Mesendoderm (in vitro differentiated cells): ENCODE measurements around the gene EP300. TPM values are rescaled to one million over a fixed set of nuclear protein-coding genes. Genes with fewer than 3 reads are reported as not detected.
"Not testable (repeated sequence)": the region's sequence is repeated elsewhere in the genome, so short reads cannot be mapped to it uniquely, and the experiment has no call there.

Experiments used
- DNase-seq: peaks from one replicate; pipeline ENCODE4 v3.0.0; 2013
- H2AK5ac ChIP-seq: 2 replicates; pipeline ENCODE4 v1.6.1; 2013; ENCODE audit warnings: low read length, inconsistent platforms
- H2BK120ac ChIP-seq: 2 replicates; pipeline ENCODE4 v1.6.1; 2013; ENCODE audit warnings: low read depth, mild to moderate bottlenecking, low read length, moderate library complexity, mixed read lengths
- H2BK15ac ChIP-seq: replicated peaks from 2 replicates; pipeline ENCODE4 v1.6.1; 2013; ENCODE audit warnings: low read depth, mild to moderate bottlenecking, moderate library complexity
- H2BK5ac ChIP-seq: 2 replicates; pipeline ENCODE4 v1.6.1; 2013; ENCODE audit warnings: low read length, inconsistent platforms
- H3K18ac ChIP-seq: 2 replicates; pipeline ENCODE4 v1.6.1; 2013; ENCODE audit warnings: mild to moderate bottlenecking, low read length, mixed read lengths
- H3K23ac ChIP-seq: one replicate; pipeline ENCODE4 v1.6.1; 2013; ENCODE audit warnings: low read length
- H3K27ac ChIP-seq: 2 replicates; pipeline ENCODE4 v1.5.1; 2013; ENCODE audit warnings: low read depth, mild to moderate bottlenecking, inconsistent platforms, low read length, moderate library complexity
- H3K27me3 ChIP-seq: 2 replicates; pipeline ENCODE4 v1.6.1; 2013; ENCODE audit warnings: low read length, control low read depth, mild to moderate bottlenecking, inconsistent platforms; ENCODE audit not compliant: insufficient read depth, poor library complexity
- H3K36me3 ChIP-seq: 2 replicates; pipeline ENCODE4 v1.6.1; 2013; ENCODE audit warnings: low read length, inconsistent platforms; ENCODE audit not compliant: control insufficient read depth, insufficient read depth
- H3K4ac ChIP-seq: one replicate; pipeline ENCODE4 v1.6.1; 2013; ENCODE audit warnings: low read depth, mild to moderate bottlenecking, low read length, moderate library complexity
- H3K4me1 ChIP-seq: 2 replicates; pipeline ENCODE4 v1.6.1; 2013; ENCODE audit warnings: low read depth, low read length, inconsistent platforms; ENCODE audit not compliant: control insufficient read depth
- H3K4me2 ChIP-seq: 2 replicates; pipeline ENCODE4 v1.6.1; 2013; ENCODE audit warnings: low read length
- H3K4me3 ChIP-seq: 2 replicates; pipeline ENCODE4 v1.5.1; 2013; ENCODE audit warnings: mild to moderate bottlenecking, low read length
- H3K56ac ChIP-seq: one replicate; pipeline ENCODE4 v1.6.1; 2013; ENCODE audit warnings: low read length
- H3K79me1 ChIP-seq: 2 replicates; pipeline ENCODE4 v1.6.1; 2013; ENCODE audit warnings: low read length, inconsistent platforms
- H3K79me2 ChIP-seq: 2 replicates; pipeline ENCODE4 v1.6.1; 2013; ENCODE audit warnings: mild to moderate bottlenecking, low read length; ENCODE audit not compliant: control insufficient read depth, insufficient read depth
- H3K9ac ChIP-seq: 2 replicates; pipeline ENCODE4 v1.6.1; 2013; ENCODE audit warnings: low read length, inconsistent platforms
- H4K5ac ChIP-seq: one replicate; pipeline ENCODE4 v1.6.1; 2013; ENCODE audit warnings: low read length
- H4K8ac ChIP-seq: one replicate; pipeline ENCODE4 v1.6.1; 2013; ENCODE audit warnings: low read depth, mild to moderate bottlenecking, control low read depth, low read length, moderate library complexity
- WGBS: extraction: QIAGEN DNeasy Blood & Tissue Kit; methylation state at CpG from one replicate; pipeline ENCODE4 v1.1.7; 2013; ENCODE audit warnings: low lambda C conversion rate, missing lambda C conversion rate; ENCODE audit not compliant: insufficient coverage; ENCODE audit errors: extremely low coverage; 5-methylcytosine and 5-hydroxymethylcytosine counted together
- polyA plus RNA-seq, 2 experiments: library from polyadenylated mRNA; stranded (reverse); fragments of 200-250 nt; gene quantifications; one replicate each; pipeline ENCODE4 v1.2.3, GENCODE V29; 2013

Gene EP300
- 46.5 TPM for polyA plus RNA-seq (2013, experiment 1 of 2)
- 46.2 TPM for polyA plus RNA-seq (2013, experiment 2 of 2)

DNA sequence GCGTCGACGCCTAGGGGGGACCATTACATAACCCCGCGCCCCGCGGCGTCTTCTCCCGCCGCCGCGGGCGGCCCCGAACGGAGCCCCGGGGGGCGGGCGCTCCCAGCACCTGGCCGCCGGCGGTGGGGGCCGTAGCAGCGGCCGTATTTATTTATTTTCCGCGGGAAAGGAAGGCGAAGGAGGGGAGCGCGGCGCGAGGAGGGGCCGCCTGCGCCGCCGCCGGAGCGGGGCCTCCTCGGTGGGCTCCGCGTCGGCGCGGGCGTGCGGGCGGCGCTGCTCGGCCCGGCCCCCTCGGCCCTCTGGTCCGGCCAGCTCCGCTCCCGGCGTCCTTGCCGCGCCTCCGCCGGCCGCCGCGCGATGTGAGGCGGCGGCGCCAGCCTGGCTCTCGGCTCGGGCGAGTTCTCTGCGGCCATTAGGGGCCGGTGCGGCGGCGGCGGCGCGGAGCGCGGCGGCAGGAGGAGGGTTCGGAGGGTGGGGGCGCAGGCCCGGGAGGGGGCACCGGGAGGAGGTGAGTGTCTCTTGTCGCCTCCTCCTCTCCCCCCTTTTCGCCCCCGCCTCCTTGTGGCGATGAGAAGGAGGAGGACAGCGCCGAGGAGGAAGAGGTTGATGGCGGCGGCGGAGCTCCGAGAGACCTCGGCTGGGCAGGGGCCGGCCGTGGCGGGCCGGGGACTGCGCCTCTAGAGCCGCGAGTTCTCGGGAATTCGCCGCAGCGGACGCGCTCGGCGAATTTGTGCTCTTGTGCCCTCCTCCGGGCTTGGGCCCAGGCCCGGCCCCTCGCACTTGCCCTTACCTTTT is at the start of gene EP300:
Gene EP300, plus strand, starts transcription at position 570 of the 795 bp plus-strand sequence. CDS start 413 bp downstream, outside the sequence.
- Histone ChIP-seq H2AK5ac (no peak within 1 kb of the TSS), H3K4ac (peak within 1 kb of the TSS; percentile 99), H3K79me2 (peaks cover 50% of the 10 kb centered on the region), H3K4me3 (peak within 1 kb of the TSS; percentile 72), H3K27ac (peak within 1 kb of the TSS; percentile 100), H3K36me3 (no peaks in the 10 kb centered on the region), H4K8ac (peak within 1 kb of the TSS; percentile 100), H3K9ac (peak within 1 kb of the TSS; percentile 99), H3K4me2 (peak within 1 kb of the TSS; percentile 27), H3K56ac (peak within 1 kb of the TSS; percentile 100), H3K27me3 (no peaks in the 10 kb centered on the region), H2BK5ac (peak within 1 kb of the TSS; percentile 97), H3K23ac (peak within 1 kb of the TSS; percentile 80), H3K79me1 (no peaks in the 10 kb centered on the region), H4K5ac (no peak within 1 kb of the TSS), H3K4me1 (peaks cover 2% of the 10 kb centered on the region), H2BK15ac (no peak within 1 kb of the TSS), H3K18ac (peak within 1 kb of the TSS; percentile 99), H2BK120ac (peak within 1 kb of the TSS; percentile 94)
- DNase-seq, result peak; percentile 90
- no CpG with 5 or more reads among the region's 112 CpGs for WGBS

DNA sequence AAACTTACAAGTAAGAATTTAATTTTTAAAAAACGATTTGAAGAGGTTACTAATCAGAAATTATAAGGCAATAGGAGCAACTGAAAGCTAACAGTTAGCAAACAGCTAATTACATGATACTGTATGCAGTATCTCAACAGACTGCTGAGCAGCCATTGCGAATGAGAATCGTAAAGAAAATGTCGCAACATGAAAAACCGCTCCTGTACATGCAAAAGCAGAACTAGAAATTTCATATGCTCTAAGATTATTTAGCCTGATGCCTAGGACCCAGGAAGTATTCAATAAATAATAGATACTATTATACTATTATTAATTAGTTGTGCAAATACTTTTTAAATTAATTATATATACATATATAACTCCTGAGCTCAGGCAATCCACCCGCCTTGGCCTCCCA is 48.7 kb upstream of the EP300 start:
- H3K27me3 ChIP-seq, result no peaks in the 10 kb centered on the region
- no peak overlapping the region for H3K18ac ChIP-seq
- H4K8ac ChIP-seq, result no peak overlapping the region
- H2AK5ac ChIP-seq, result no peak overlapping the region
- no peaks in the 10 kb centered on the region for H3K4me1 ChIP-seq
- no peak overlapping the region for H3K9ac ChIP-seq
- H3K56ac ChIP-seq, result no peak overlapping the region
- no peaks in the 10 kb centered on the region for H3K36me3 ChIP-seq
- no peak overlapping the region for H3K23ac ChIP-seq
- H2BK120ac ChIP-seq, result no peak overlapping the region
- no peak overlapping the region for H4K5ac ChIP-seq
- H2BK15ac ChIP-seq, result no peak overlapping the region
- no peak overlapping the region for H3K4me3 ChIP-seq
- no peak overlapping the region for H3K4me2 ChIP-seq
- no peak overlapping the region for H3K4ac ChIP-seq
- no CpG with 5 or more reads among the region's 6 CpGs for WGBS
- no peak overlapping the region for H2BK5ac ChIP-seq
- no peak for DNase-seq
- H3K27ac ChIP-seq, result no peak overlapping the region
- no peaks in the 10 kb centered on the region for H3K79me1 ChIP-seq
- no peaks in the 10 kb centered on the region for H3K79me2 ChIP-seq

DNA sequence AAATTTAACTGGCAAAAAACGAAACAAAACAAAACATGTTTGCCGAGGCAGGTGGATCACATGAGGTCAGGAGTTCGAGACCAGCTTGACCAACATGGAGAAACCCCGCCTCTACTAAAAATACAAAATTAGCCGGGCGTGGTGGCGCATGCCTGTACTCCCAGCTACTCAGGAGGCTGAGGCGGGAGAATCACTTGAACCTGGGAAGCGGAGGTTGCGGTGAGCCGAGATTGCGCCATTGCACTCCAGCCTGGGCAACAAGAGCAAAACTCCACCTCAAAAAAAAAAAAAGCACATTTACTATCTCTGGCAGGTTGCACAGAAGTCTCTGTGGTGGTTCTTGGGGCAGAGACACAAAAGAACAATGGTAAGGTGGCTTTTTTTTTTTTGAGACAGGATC is 46.8 kb upstream of the EP300 start:
- WGBS, result no CpG with 5 or more reads among the region's 12 CpGs
- not testable (repeated sequence) for H3K56ac ChIP-seq, H4K5ac ChIP-seq, H2AK5ac ChIP-seq, H3K4ac ChIP-seq, H3K9ac ChIP-seq, H3K79me1 ChIP-seq, H2BK5ac ChIP-seq, H3K27me3 ChIP-seq, H3K4me2 ChIP-seq, H3K18ac ChIP-seq, H3K27ac ChIP-seq, H3K36me3 ChIP-seq, H3K4me3 ChIP-seq, H3K23ac ChIP-seq, H2BK120ac ChIP-seq, H4K8ac ChIP-seq, H3K79me2 ChIP-seq, H2BK15ac ChIP-seq, H3K4me1 ChIP-seq, DNase-seq

DNA sequence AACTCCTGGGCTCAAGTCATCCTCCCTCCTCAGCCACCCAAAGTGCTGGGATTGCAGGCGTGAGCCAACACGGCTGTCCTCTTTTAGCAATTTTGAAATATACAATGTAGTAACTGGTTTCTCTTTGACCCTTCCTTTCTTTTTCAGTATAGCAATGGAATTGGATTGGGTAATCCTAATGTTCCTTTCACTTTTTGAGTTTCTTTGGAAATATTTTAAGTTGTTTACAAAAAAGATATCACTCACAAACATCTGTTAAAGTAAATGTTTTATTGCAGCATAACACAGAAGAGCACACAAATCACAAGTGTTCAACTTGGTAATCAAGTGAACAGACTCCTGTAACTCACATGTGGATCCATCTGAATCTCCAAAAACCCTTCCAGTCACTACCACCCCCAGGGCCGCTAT is 44.6 kb upstream of the EP300 start:
- no peak overlapping the region for H2BK15ac ChIP-seq
- no peak overlapping the region for H3K9ac ChIP-seq
- H4K5ac ChIP-seq, result no peak overlapping the region
- no peak overlapping the region for H3K4ac ChIP-seq
- H3K18ac ChIP-seq, result no peak overlapping the region
- H3K79me2 ChIP-seq, result no peaks in the 10 kb centered on the region
- no peak overlapping the region for H3K4me2 ChIP-seq
- no peaks in the 10 kb centered on the region for H3K27me3 ChIP-seq
- H3K36me3 ChIP-seq, result no peaks in the 10 kb centered on the region
- H2BK120ac ChIP-seq, result no peak overlapping the region
- no peak overlapping the region for H2BK5ac ChIP-seq
- H3K4me3 ChIP-seq, result no peak overlapping the region
- H3K4me1 ChIP-seq, result peaks cover 3% of the 10 kb centered on the region
- DNase-seq, result no peak
- peak overlapping the region; percentile 34 for H3K56ac ChIP-seq
- no CpG with 5 or more reads among the region's 3 CpGs for WGBS
- H3K79me1 ChIP-seq, result no peaks in the 10 kb centered on the region
- no peak overlapping the region for H4K8ac ChIP-seq
- no peak overlapping the region for H3K27ac ChIP-seq
- H3K23ac ChIP-seq, result no peak overlapping the region
- no peak overlapping the region for H2AK5ac ChIP-seq

DNA sequence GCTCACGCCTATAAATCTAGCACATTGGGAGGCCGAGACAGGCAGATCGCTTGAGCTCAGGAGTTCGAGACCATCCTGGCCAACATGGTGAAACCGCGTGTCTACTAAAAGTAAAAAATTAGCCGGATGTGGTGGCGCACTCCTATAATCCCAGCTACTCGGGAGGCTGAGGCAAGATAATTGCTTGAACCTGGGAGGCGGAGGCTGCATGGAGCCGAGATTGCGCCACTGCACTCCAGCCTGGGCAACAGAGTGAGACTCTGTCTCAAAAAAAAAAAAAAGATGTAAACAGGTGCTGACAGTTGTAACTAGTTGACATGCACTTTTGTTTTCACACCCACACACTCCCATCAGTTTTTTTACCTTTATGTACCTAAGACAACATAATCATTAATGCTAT is 44.0 kb upstream of the EP300 start:
- not testable (repeated sequence) for H4K5ac ChIP-seq, H2BK120ac ChIP-seq, H3K4me3 ChIP-seq, H3K18ac ChIP-seq, H2BK5ac ChIP-seq, H2AK5ac ChIP-seq, H3K4me1 ChIP-seq, DNase-seq, H3K23ac ChIP-seq, H3K9ac ChIP-seq, H3K4ac ChIP-seq, H3K56ac ChIP-seq, H3K36me3 ChIP-seq, H3K79me2 ChIP-seq, H3K4me2 ChIP-seq, H3K27me3 ChIP-seq, H3K27ac ChIP-seq, H2BK15ac ChIP-seq, H4K8ac ChIP-seq, H3K79me1 ChIP-seq
- no CpG with 5 or more reads among the region's 12 CpGs for WGBS
